ENCODE measurements around the gene VWA5B2. TPM values are rescaled to one million over a fixed set of nuclear protein-coding genes. Genes with fewer than 3 reads are reported as not detected.

The VWA5B2 gene
- total and polyA plus RNA-seq, 2 of the 13 experiments (the other 11 are each of a cell fraction or from before 2014, with no cell fraction given), result 0.03 to 0.04 TPM

- TF ChIP-seq, protein P1, sequence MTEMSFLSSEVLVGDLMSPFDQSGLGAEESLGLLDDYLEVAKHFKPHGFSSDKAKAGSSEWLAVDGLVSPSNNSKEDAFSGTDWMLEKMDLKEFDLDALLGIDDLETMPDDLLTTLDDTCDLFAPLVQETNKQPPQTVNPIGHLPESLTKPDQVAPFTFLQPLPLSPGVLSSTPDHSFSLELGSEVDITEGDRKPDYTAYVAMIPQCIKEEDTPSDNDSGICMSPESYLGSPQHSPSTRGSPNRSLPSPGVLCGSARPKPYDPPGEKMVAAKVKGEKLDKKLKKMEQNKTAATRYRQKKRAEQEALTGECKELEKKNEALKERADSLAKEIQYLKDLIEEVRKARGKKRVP (CRISPR knock-in tag; IDR thresholded peaks at IDR 0.05), result no peak
- TF ChIP-seq EED (CRISPR knock-in tag; IDR thresholded peaks at IDR 0.05) (no peak), MED13 (CRISPR knock-in tag; IDR thresholded peaks at IDR 0.05) (no peak), ZNF33B (CRISPR knock-in tag; IDR thresholded peaks at IDR 0.05) (no peak), SMARCE1 (IDR thresholded peaks at IDR 0.05; ENCODE audit: borderline replicate concordance) (no peak), ZNF839 (CRISPR knock-in tag; IDR thresholded peaks at IDR 0.05; ENCODE audit: borderline replicate concordance) (no peak), ZGPAT (CRISPR knock-in tag; IDR thresholded peaks at IDR 0.05) (no peak), ZBTB4 (CRISPR knock-in tag; IDR thresholded peaks at IDR 0.05; ENCODE audit: borderline replicate concordance) (no peak), HINFP (CRISPR knock-in tag; IDR thresholded peaks at IDR 0.05; ENCODE audit: low read depth) (no peak)
- TF ChIP-seq, protein P2, sequence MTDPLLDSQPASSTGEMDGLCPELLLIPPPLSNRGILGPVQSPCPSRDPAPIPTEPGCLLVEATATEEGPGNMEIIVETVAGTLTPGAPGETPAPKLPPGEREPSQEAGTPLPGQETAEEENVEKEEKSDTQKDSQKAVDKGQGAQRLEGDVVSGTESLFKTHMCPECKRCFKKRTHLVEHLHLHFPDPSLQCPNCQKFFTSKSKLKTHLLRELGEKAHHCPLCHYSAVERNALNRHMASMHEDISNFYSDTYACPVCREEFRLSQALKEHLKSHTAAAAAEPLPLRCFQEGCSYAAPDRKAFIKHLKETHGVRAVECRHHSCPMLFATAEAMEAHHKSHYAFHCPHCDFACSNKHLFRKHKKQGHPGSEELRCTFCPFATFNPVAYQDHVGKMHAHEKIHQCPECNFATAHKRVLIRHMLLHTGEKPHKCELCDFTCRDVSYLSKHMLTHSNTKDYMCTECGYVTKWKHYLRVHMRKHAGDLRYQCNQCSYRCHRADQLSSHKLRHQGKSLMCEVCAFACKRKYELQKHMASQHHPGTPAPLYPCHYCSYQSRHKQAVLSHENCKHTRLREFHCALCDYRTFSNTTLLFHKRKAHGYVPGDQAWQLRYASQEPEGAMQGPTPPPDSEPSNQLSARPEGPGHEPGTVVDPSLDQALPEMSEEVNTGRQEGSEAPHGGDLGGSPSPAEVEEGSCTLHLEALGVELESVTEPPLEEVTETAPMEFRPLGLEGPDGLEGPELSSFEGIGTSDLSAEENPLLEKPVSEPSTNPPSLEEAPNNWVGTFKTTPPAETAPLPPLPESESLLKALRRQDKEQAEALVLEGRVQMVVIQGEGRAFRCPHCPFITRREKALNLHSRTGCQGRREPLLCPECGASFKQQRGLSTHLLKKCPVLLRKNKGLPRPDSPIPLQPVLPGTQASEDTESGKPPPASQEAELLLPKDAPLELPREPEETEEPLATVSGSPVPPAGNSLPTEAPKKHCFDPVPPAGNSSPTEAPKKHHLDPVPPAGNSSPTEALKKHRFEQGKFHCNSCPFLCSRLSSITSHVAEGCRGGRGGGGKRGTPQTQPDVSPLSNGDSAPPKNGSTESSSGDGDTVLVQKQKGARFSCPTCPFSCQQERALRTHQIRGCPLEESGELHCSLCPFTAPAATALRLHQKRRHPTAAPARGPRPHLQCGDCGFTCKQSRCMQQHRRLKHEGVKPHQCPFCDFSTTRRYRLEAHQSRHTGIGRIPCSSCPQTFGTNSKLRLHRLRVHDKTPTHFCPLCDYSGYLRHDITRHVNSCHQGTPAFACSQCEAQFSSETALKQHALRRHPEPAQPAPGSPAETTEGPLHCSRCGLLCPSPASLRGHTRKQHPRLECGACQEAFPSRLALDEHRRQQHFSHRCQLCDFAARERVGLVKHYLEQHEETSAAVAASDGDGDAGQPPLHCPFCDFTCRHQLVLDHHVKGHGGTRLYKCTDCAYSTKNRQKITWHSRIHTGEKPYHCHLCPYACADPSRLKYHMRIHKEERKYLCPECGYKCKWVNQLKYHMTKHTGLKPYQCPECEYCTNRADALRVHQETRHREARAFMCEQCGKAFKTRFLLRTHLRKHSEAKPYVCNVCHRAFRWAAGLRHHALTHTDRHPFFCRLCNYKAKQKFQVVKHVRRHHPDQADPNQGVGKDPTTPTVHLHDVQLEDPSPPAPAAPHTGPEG (CRISPR knock-in tag; IDR thresholded peaks at IDR 0.05), result no peak
Observed at GRCh38 chr3:184200825-184201224, 28.6 kb upstream of the VWA5B2 start (continued).

Data from HepG2 (cell line).